Fibroblast of villous mesenchyme (primary cell): Measurements from ENCODE around the gene HJURP. TPM values are rescaled to one million over a fixed set of nuclear protein-coding genes. Genes with fewer than 3 reads are reported as not detected.

ENCODE experiments used
- DNase-seq: peaks from one replicate; pipeline ENCODE4 v3.0.0-alpha.2; 2010; ENCODE audit warnings: low read depth
- H3K4me3 ChIP-seq: 2 replicates; pipeline ENCODE4 v1.5.1; 2011; ENCODE audit warnings: low read depth, mild to moderate bottlenecking, low read length
- CTCF ChIP-seq: IDR thresholded peaks from 2 replicates; pipeline ENCODE4 v1.5.1; 2012; ENCODE audit warnings: low read depth, mild to moderate bottlenecking, low read length; ENCODE audit not compliant: insufficient read depth
- total RNA-seq: library from RNA; depleted of rRNA; stranded (reverse); fragments of >200 nt; gene quantifications from 2 replicates; pipeline ENCODE4 v1.2.3, GENCODE V29; 2012

The HJURP gene
- total RNA-seq, 1 donor = 27.2 TPM

GRCh38 chr2:233857511-233858141, 3.3 kb upstream of the HJURP start:
- H3K4me3 ChIP-seq = no peak overlapping the region
- no peak for DNase-seq
- peak; percentile 68 for TF ChIP-seq CTCF

- no peak for TF ChIP-seq CTCF
- no peak for DNase-seq
- no peak overlapping the region for H3K4me3 ChIP-seq
These were observed 1.8 kb upstream of the HJURP start for GRCh38 chr2:233856184-233856583.

- TF ChIP-seq CTCF = no peak
- no peak for DNase-seq
- no peak overlapping the region for H3K4me3 ChIP-seq
These were observed 1.0 kb upstream of the HJURP start for GRCh38 chr2:233855345-233855744.

- DNase-seq = no peak
- no peak for TF ChIP-seq CTCF
- peak overlapping the region; percentile 78 for H3K4me3 ChIP-seq
These were observed 473 bp downstream of the HJURP start for GRCh38 chr2:233853883-233854240.

- no peak for TF ChIP-seq CTCF
- no peak for DNase-seq
These were observed 982 bp downstream of the HJURP start for GRCh38 chr2:233853353-233853752.

GRCh38 chr2:233852056-233852455, 2.3 kb downstream of the HJURP start:
- no peak for TF ChIP-seq CTCF
- no peak for DNase-seq

More at GRCh38 chr2:233853353-233853752, 982 bp downstream of the HJURP start:
- H3K4me3 ChIP-seq = peak overlapping the region; percentile 78

GRCh38 chr2:233851169-233851568, 3.2 kb downstream of the HJURP start:
- DNase-seq = no peak

More at GRCh38 chr2:233852056-233852455, 2.3 kb downstream of the HJURP start:
- H3K4me3 ChIP-seq = peak overlapping the region; percentile 78

More at GRCh38 chr2:233851169-233851568, 3.2 kb downstream of the HJURP start:
- no peak overlapping the region for H3K4me3 ChIP-seq
- TF ChIP-seq CTCF = no peak
